ENCODE measurements around the gene GLT1D1.

- TF ChIP-seq POLR2AphosphoS5 (IDR thresholded peaks at IDR 0.05; ENCODE audit: low read depth, low read length) (no peak), SIN3A (IDR thresholded peaks at IDR 0.05; ENCODE audit: borderline replicate concordance, insufficient read depth, low read length) (no peak), FOXP2 (optimal IDR thresholded peaks at IDR 0.05; ENCODE audit: borderline replicate concordance, extremely low read depth, extremely low read length, insufficient read depth) (no peak), REST (IDR thresholded peaks at IDR 0.05; ENCODE audit: insufficient read depth in 1 of 2, low read depth in 2 of 2, low read length in 2 of 2) (no peak), TAF1 (IDR thresholded peaks at IDR 0.05; ENCODE audit: borderline replicate concordance, insufficient read depth, low read length) (no peak)
These were observed 63.1 kb downstream of the GLT1D1 start for GRCh38 chr12:128916425-128916824.

Measured in PFSK-1 (cell line).